DOHH2 (cell line): ENCODE results near the gene GAB3.

Experiments
- EZH2phosphoT487 ChIP-seq: fragments of 200-600 bp; sonication (generic); IDR thresholded peaks from 2 replicates; pipeline ENCODE4 v1.6.1; 2017; ENCODE audit warnings: borderline replicate concordance, mild to moderate bottlenecking, antibody characterized with exemption, low read length, moderate library complexity, mixed read lengths
- TF ChIP-seq, protein P1 (sequence below): fragments of 200-600 bp; sonication (generic); IDR thresholded peaks from one replicate; pipeline ENCODE4 v1.5.1; 2014; ENCODE audit warnings: antibody characterized with exemption, mild to moderate bottlenecking, low read depth, low read length; ENCODE audit not compliant: poor library complexity, severe bottlenecking

DNA sequence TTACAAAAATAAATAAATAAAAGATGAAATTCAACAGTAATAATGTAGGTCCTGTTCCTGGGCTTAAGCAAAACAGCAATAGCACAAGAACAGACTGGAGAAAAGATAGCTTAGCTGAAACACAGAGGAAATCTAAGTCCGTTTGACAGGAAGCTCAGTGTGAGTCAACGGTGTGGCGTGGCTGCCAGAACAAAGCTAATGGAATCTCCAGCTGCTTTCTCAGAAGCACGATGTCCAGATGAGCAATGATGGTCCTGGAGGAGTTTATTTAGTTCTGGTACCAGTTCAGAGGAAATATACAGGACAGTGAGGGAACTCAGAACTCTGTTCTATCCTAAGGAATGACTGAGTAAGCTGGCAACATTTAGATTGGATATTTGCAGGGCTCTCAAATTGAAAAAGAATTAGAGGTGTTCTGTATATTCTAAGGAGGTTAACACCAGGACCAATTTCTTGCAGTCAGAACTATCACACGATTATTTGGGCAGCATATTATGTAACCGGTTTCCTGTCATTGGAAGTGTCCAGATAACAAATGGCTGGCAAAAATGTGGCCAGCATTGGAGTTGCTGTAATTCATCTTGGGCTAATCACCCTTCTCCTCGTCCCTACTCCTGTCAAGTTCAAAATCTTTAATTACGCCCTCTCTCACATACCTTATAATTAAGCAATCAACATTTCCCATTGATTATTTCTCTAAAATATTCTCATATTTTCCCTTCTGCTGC is 12.7 kb downstream of the GAB3 start:
- TF ChIP-seq, protein P1, sequence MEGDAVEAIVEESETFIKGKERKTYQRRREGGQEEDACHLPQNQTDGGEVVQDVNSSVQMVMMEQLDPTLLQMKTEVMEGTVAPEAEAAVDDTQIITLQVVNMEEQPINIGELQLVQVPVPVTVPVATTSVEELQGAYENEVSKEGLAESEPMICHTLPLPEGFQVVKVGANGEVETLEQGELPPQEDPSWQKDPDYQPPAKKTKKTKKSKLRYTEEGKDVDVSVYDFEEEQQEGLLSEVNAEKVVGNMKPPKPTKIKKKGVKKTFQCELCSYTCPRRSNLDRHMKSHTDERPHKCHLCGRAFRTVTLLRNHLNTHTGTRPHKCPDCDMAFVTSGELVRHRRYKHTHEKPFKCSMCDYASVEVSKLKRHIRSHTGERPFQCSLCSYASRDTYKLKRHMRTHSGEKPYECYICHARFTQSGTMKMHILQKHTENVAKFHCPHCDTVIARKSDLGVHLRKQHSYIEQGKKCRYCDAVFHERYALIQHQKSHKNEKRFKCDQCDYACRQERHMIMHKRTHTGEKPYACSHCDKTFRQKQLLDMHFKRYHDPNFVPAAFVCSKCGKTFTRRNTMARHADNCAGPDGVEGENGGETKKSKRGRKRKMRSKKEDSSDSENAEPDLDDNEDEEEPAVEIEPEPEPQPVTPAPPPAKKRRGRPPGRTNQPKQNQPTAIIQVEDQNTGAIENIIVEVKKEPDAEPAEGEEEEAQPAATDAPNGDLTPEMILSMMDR: no peak
- TF ChIP-seq EZH2phosphoT487: no peak
